ENCODE data around the gene PISD. TPM values are rescaled to one million over a fixed set of nuclear protein-coding genes. Genes with fewer than 3 reads are reported as not detected.

The PISD gene
- total RNA-seq, 1 experiment from 2014 or later = 46.4 TPM

- no peak for TF ChIP-seq CTCF (conservative IDR thresholded peaks at IDR 0.05)
- TF ChIP-seq EZH2 (IDR thresholded peaks at IDR 0.05; ENCODE audit: low read depth) = no peak
- POLR2A ChIA-PET (ENCODE audit: unreplicated experiment) = no interaction called here
- no TSS peak for BruUV-seq (replicated peaks)
- Histone ChIP-seq H3K36me3 (ENCODE audit: low read depth) (no peaks in the 10 kb centered on the region), H3F3A (ENCODE audit: insufficient read depth, low read depth) (no peaks in the 10 kb centered on the region), H3K9me2 (ENCODE audit: insufficient read depth) (no peaks in the 10 kb centered on the region), H4K20me1 (ENCODE audit: insufficient read depth) (no peaks in the 10 kb centered on the region), H2AFZ (no peak overlapping the region), H3K27ac (no peak overlapping the region), H3K4me2 (no peak overlapping the region), H3K4me3 (no peak overlapping the region), H3K9me3 (ENCODE audit: insufficient read depth, low read depth) (no peaks in the 10 kb centered on the region), H3K79me2 (ENCODE audit: low read depth) (no peaks in the 10 kb centered on the region), H3K27me3 (ENCODE audit: insufficient read depth, low read depth) (no peaks in the 10 kb centered on the region), H3K4me1 (replicated peaks; ENCODE audit: insufficient read depth) (no peaks in the 10 kb centered on the region)
- intact Hi-C loops (cut with micrococcal nuclease; ENCODE audit: unreplicated experiment) = no loop called here
- CTCF ChIA-PET = no interaction called here
- DNase-seq = no peak
Observed at GRCh38 chr22:31574055-31574670, 87.9 kb downstream of the PISD start.

GRCh38 chr22:31572939-31573338 lies 89.1 kb downstream of the PISD start:
- Histone ChIP-seq H3F3A (ENCODE audit: insufficient read depth, low read depth) (no peaks in the 10 kb centered on the region), H3K4me1 (replicated peaks; ENCODE audit: insufficient read depth) (no peaks in the 10 kb centered on the region), H3K79me2 (ENCODE audit: low read depth) (no peaks in the 10 kb centered on the region), H4K20me1 (ENCODE audit: insufficient read depth) (no peaks in the 10 kb centered on the region), H3K4me2 (no peak overlapping the region), H2AFZ (no peak overlapping the region), H3K27me3 (ENCODE audit: insufficient read depth, low read depth) (no peaks in the 10 kb centered on the region), H3K4me3 (no peak overlapping the region), H3K27ac (no peak overlapping the region), H3K9me3 (ENCODE audit: insufficient read depth, low read depth) (no peaks in the 10 kb centered on the region), H3K36me3 (ENCODE audit: low read depth) (no peaks in the 10 kb centered on the region), H3K9me2 (ENCODE audit: insufficient read depth) (no peaks in the 10 kb centered on the region)
- intact Hi-C loops (cut with micrococcal nuclease; ENCODE audit: unreplicated experiment) = no loop called here
- POLR2A ChIA-PET (ENCODE audit: unreplicated experiment) = no interaction called here
- DNase-seq = no peak
- TF ChIP-seq CTCF (conservative IDR thresholded peaks at IDR 0.05) = no peak
- no peak for TF ChIP-seq EZH2 (IDR thresholded peaks at IDR 0.05; ENCODE audit: low read depth)
- CTCF ChIA-PET = no interaction called here
- BruUV-seq (replicated peaks) = no TSS peak

- Histone ChIP-seq H3K79me2 (ENCODE audit: low read depth) (no peaks in the 10 kb centered on the region), H3K9me3 (ENCODE audit: insufficient read depth, low read depth) (no peaks in the 10 kb centered on the region), H3K9me2 (ENCODE audit: insufficient read depth) (no peaks in the 10 kb centered on the region), H3F3A (ENCODE audit: insufficient read depth, low read depth) (no peaks in the 10 kb centered on the region), H2AFZ (no peak overlapping the region), H3K36me3 (ENCODE audit: low read depth) (no peaks in the 10 kb centered on the region), H3K4me1 (replicated peaks; ENCODE audit: insufficient read depth) (no peaks in the 10 kb centered on the region), H3K27me3 (ENCODE audit: insufficient read depth, low read depth) (no peaks in the 10 kb centered on the region), H4K20me1 (ENCODE audit: insufficient read depth) (no peaks in the 10 kb centered on the region), H3K4me3 (no peak overlapping the region), H3K4me2 (no peak overlapping the region), H3K27ac (no peak overlapping the region)
- no peak for DNase-seq
- TF ChIP-seq CTCF (conservative IDR thresholded peaks at IDR 0.05) = no peak
- no peak for TF ChIP-seq EZH2 (IDR thresholded peaks at IDR 0.05; ENCODE audit: low read depth)
- ChIA-PET CTCF (no interaction called here), POLR2A (ENCODE audit: unreplicated experiment) (no interaction called here)
- intact Hi-C loops (cut with micrococcal nuclease; ENCODE audit: unreplicated experiment) = loop anchor here (10.0 kb wide), 1 partner anchor 376 kb away; the partner anchor contains the start of gene YWHAH
- no TSS peak for BruUV-seq (replicated peaks)
Observed at GRCh38 chr22:31569126-31569525, 92.9 kb downstream of the PISD start.

Small RNA genes within 50 kb of the gene (microRNA-seq; reads per million reads assigned to microRNA genes)
- gene MIR7109 (ENCODE audit: borderline number of aligned reads, borderline replicate concordance) = 2.0 reads per million

Other genes starting within 250 kb of the PISD start
- 15.3 and 21.8 TPM in 2 replicates for gene EIF4ENIF1, start 172.4 kb downstream of the PISD start, total RNA-seq (2021)
- gene SFI1, start 165.7 kb downstream of the PISD start, total RNA-seq (2021) = 57.9 and 58.7 TPM in 2 replicates
- 43.9 and 46.1 TPM in 2 replicates for gene PRR14L, start 87.9 kb upstream of the PISD start, total RNA-seq (2021)
- 25.9 and 28.1 TPM in 2 replicates for gene DEPDC5, start 91.8 kb upstream of the PISD start, total RNA-seq (2021)

Measured in PC-9 (cell line).